Ovary (tissue), 9 donors: ENCODE data around the gene CENPF. TPM values are rescaled to one million over a fixed set of nuclear protein-coding genes. Genes with fewer than 3 reads are reported as not detected.

Source experiments
- DNase-seq, 5 donors: peaks; one replicate each; pipeline ENCODE4 v3.0.0-alpha.2; 2019 to 2020
- H3K27ac ChIP-seq, 2 donors: fragments of 200-600 bp; one replicate each; pipeline versions ENCODE4 v1.5.1 to v1.8.0; 2019 to 2022
- H3K27me3 ChIP-seq: fragments of 200-600 bp; one replicate; pipeline ENCODE4 v1.8.0; 2022
- H3K36me3 ChIP-seq: fragments of 200-600 bp; sonication (generic); one replicate; pipeline ENCODE4 v1.5.1; 2019
- H3K4me1 ChIP-seq: one replicate; pipeline ENCODE4 v1.8.1; 2013; ENCODE audit warnings: mild to moderate bottlenecking, moderate library complexity; ENCODE audit not compliant: insufficient read depth
- H3K4me3 ChIP-seq: fragments of 200-600 bp; sonication (generic); one replicate; pipeline ENCODE4 v1.5.1; 2017
- H3K9me3 ChIP-seq, 2 donors: fragments of 200-600 bp in 1 of 2; sonication (generic) in 1 of 2; one replicate each; pipeline versions ENCODE4 v1.5.1 to v1.8.1; 2013 to 2019; ENCODE audit warnings: mild to moderate bottlenecking in 1 of 2, moderate library complexity in 1 of 2
- CTCF ChIP-seq, 3 donors: fragments of 450-650 bp in 2 of 3; fragments of 200-600 bp in 1 of 3; IDR thresholded peaks; one replicate each; pipeline versions ENCODE4 v1.5.1 to v1.8.0; 2016 to 2022; ENCODE audit warnings: antibody characterized with exemption in 3 of 3, mild to moderate bottlenecking in 1 of 3
- EP300 ChIP-seq: sonication (generic); formaldehyde crosslinking; IDR thresholded peaks from one replicate; pipeline ENCODE4 v1.6.1; 2017; ENCODE audit warnings: antibody characterized with exemption
- POLR2A ChIP-seq: fragments of 450-650 bp; IDR thresholded peaks from one replicate; pipeline ENCODE4 v1.6.1; 2017; ENCODE audit warnings: antibody characterized with exemption, mild to moderate bottlenecking, moderate library complexity
- WGBS, 3 donors: extraction: QIAGEN DNeasy Blood & Tissue Kit in 1 of 3; methylation state at CpG; one replicate each; pipeline versions ENCODE4 v1.1.5 to v1.1.7; 2013 to 2017; 5-methylcytosine and 5-hydroxymethylcytosine counted together
- intact Hi-C, 4 donors: fragments of 100-400 bp; cut with DNase I; formaldehyde crosslinking; loops; one replicate each; pipeline versions ENCODE4 v1.11.0 to v1.15.1; 2022 to 2023
- polyA plus RNA-seq, 2 donors: library from polyadenylated mRNA; stranded (reverse); fragments of 200-250 nt in 1 of 2; fragments of 350-450 nt in 1 of 2; fragmentation: Illumina TruSeq in 1 of 2; extraction: RNeasy Lipid Tissue Mini Kit (QIAGEN cat#74804) in 1 of 2; gene quantifications; one replicate each; pipeline ENCODE4 v1.2.3, GENCODE V29; 2013 to 2014
- total RNA-seq, 7 donors: library from RNA; depleted of rRNA in 2 of 7; stranded (reverse); fragments of >200 nt in 2 of 7; fragmentation: NEBNext Ultra II Directional in 3 of 7; extraction: Animal tissue kit (Norgen Biotek cat#: 25700) in 3 of 7; gene quantifications; one replicate each; pipeline versions ENCODE4 v1.1.0 to v1.2.4, GENCODE V29; 2016 to 2023
- donor health status: DM: no; HTN: no; CAD: no; lungs with moderate emphysema.
- donor health status: DM: no; HTN: no; CAD: no.
- donor health status: Bipolar disorder and iron deficiency.
- donor health status: DM: yes; HTN: yes; CAD: no.
- donor health status: DM: no; HTN: no; CAD: no.
- donor health status: DM: yes; HTN: yes; CAD: no.

Gene CENPF
- total and polyA plus RNA-seq, 9 donors: 0.45 to 2.6 (median 1.4) TPM

- 9 to 14% (median 14%) methylated on average over 4 of the region's 4 CpGs for WGBS, 3 donors
Measured at GRCh38 chr1:214700437-214700836, 97.4 kb downstream of the CENPF start.

GRCh38 chr1:214702556-214702955, 99.6 kb downstream of the CENPF start:
- intact Hi-C loops: no loop called here
- Histone ChIP-seq H3K27ac (no peak overlapping the region), H3K4me3 (no peak overlapping the region), H3K36me3 (no peaks in the 10 kb centered on the region), H3K4me1 (no peaks in the 10 kb centered on the region), H3K27me3 (no peaks in the 10 kb centered on the region), H3K9me3 (no peaks in the 10 kb centered on the region)
- DNase-seq: no peak
- WGBS, 3 donors: 75 to 94% (median 93%) methylated on average over 1 of the region's 1 CpG
- TF ChIP-seq POLR2A (no peak), EP300 (no peak), CTCF (IDR thresholded peaks at IDR 0.05) (no peak)

More at GRCh38 chr1:214700437-214700836, 97.4 kb downstream of the CENPF start:
- intact Hi-C loops: no loop called here
- no peaks in the 10 kb centered on the region for H3K27me3 ChIP-seq
- no peak overlapping the region for H3K27ac ChIP-seq
- no peaks in the 10 kb centered on the region for H3K36me3 ChIP-seq
- H3K9me3 ChIP-seq: no peaks in the 10 kb centered on the region
- no peak for DNase-seq
- TF ChIP-seq POLR2A (no peak), CTCF (IDR thresholded peaks at IDR 0.05) (no peak), EP300 (no peak)
- no peaks in the 10 kb centered on the region for H3K4me1 ChIP-seq
- H3K4me3 ChIP-seq: no peak overlapping the region

GRCh38 chr1:214707306-214708087, 104.5 kb downstream of the CENPF start:
- H3K27ac ChIP-seq: no peak overlapping the region
- intact Hi-C loops: no loop called here
- no peaks in the 10 kb centered on the region for H3K4me1 ChIP-seq
- DNase-seq: no peak
- 76 to 79% (median 79%) methylated on average over 11 of the region's 11 CpGs for WGBS, 3 donors
- H3K27me3 ChIP-seq: no peaks in the 10 kb centered on the region
- H3K9me3 ChIP-seq: no peaks in the 10 kb centered on the region
- TF ChIP-seq EP300 (no peak), CTCF (IDR thresholded peaks at IDR 0.05) (no peak), POLR2A (no peak)
- no peaks in the 10 kb centered on the region for H3K36me3 ChIP-seq
- no peak overlapping the region for H3K4me3 ChIP-seq

- H3K4me1 ChIP-seq: no peaks in the 10 kb centered on the region
- TF ChIP-seq CTCF (IDR thresholded peaks at IDR 0.05) (no peak), EP300 (no peak), POLR2A (no peak)
- no peaks in the 10 kb centered on the region for H3K9me3 ChIP-seq
- DNase-seq: no peak
- no peaks in the 10 kb centered on the region for H3K27me3 ChIP-seq
- H3K4me3 ChIP-seq: no peak overlapping the region
- 57 to 79% (median 63%) methylated on average over 1 of the region's 1 CpG for WGBS, 3 donors
- no peak overlapping the region for H3K27ac ChIP-seq
- intact Hi-C loops: no loop called here
- H3K36me3 ChIP-seq: no peaks in the 10 kb centered on the region
Measured at GRCh38 chr1:214708321-214708955, 105.4 kb downstream of the CENPF start.
